Measurements from ENCODE around the gene DDX50.
"Not testable (repeated sequence)": the region's sequence is repeated elsewhere in the genome, so short reads cannot be mapped to it uniquely, and the experiment has no call there.

Gene DDX50

GRCh38 chr10:68901105-68901927 lies at the start of gene DDX50:
Gene DDX50, plus strand, starts transcription at chr10:68901315. Its CDS starts 70 bp downstream, at chr10:68901385.
- TF ChIP-seq CTCF (conservative IDR thresholded peaks at IDR 0.05; ENCODE audit: low read depth, low read length): no peak
- peak; percentile 100 for DNase-seq (ENCODE audit: low read depth)
- H3K4me3 ChIP-seq (ENCODE audit: low read depth, low read length): peak within 1 kb of the TSS; percentile 96

- no peak for DNase-seq (ENCODE audit: low read depth)
- no peak for TF ChIP-seq CTCF (conservative IDR thresholded peaks at IDR 0.05; ENCODE audit: low read depth, low read length)
- no peak overlapping the region for H3K4me3 ChIP-seq (ENCODE audit: low read depth, low read length)
These were observed 44.8 kb upstream of the DDX50 start for GRCh38 chr10:68856352-68856751.

GRCh38 chr10:68857005-68857404 lies 44.1 kb upstream of the DDX50 start:
- no peak for TF ChIP-seq CTCF (conservative IDR thresholded peaks at IDR 0.05; ENCODE audit: low read depth, low read length)
- H3K4me3 ChIP-seq (ENCODE audit: low read depth, low read length): no peak overlapping the region
- DNase-seq (ENCODE audit: low read depth): no peak

- H3K4me3 ChIP-seq (ENCODE audit: low read depth, low read length): no peak overlapping the region
- DNase-seq (ENCODE audit: low read depth): peak; percentile 25
- TF ChIP-seq CTCF (conservative IDR thresholded peaks at IDR 0.05; ENCODE audit: low read depth, low read length): no peak
These were observed 39.9 kb upstream of the DDX50 start for GRCh38 chr10:68861253-68861652.

GRCh38 chr10:68864611-68865010 lies 36.5 kb upstream of the DDX50 start:
- TF ChIP-seq CTCF (conservative IDR thresholded peaks at IDR 0.05; ENCODE audit: low read depth, low read length): no peak
- DNase-seq (ENCODE audit: low read depth): no peak
- no peak overlapping the region for H3K4me3 ChIP-seq (ENCODE audit: low read depth, low read length)

- not testable (repeated sequence) for DNase-seq (ENCODE audit: low read depth); H3K4me3 ChIP-seq (ENCODE audit: low read depth, low read length)
These were observed 32.9 kb upstream of the DDX50 start for GRCh38 chr10:68868173-68868572.

- DNase-seq (ENCODE audit: low read depth): peak; percentile 44
- no peak for TF ChIP-seq CTCF (conservative IDR thresholded peaks at IDR 0.05; ENCODE audit: low read depth, low read length)
- no peak overlapping the region for H3K4me3 ChIP-seq (ENCODE audit: low read depth, low read length)
These were observed 31.5 kb upstream of the DDX50 start for GRCh38 chr10:68869623-68870022.

Data from choroid plexus epithelial cell (primary cell).